MM.1S (cell line): ENCODE data around the gene USP6NL.

ENCODE experiments used
- EZH2phosphoT487 ChIP-seq: fragments of 300-600 bp; sonication (generic); IDR thresholded peaks from 2 replicates; pipeline ENCODE4 v1.6.1; 2018; ENCODE audit warnings: antibody characterized with exemption, low read length
- TF ChIP-seq, protein P1 (sequence below): fragments of 300-600 bp; sonication (generic); IDR thresholded peaks from 2 replicates; pipeline ENCODE4 v1.5.1; 2016; ENCODE audit warnings: antibody characterized with exemption, low read length, mixed read lengths

DNA sequence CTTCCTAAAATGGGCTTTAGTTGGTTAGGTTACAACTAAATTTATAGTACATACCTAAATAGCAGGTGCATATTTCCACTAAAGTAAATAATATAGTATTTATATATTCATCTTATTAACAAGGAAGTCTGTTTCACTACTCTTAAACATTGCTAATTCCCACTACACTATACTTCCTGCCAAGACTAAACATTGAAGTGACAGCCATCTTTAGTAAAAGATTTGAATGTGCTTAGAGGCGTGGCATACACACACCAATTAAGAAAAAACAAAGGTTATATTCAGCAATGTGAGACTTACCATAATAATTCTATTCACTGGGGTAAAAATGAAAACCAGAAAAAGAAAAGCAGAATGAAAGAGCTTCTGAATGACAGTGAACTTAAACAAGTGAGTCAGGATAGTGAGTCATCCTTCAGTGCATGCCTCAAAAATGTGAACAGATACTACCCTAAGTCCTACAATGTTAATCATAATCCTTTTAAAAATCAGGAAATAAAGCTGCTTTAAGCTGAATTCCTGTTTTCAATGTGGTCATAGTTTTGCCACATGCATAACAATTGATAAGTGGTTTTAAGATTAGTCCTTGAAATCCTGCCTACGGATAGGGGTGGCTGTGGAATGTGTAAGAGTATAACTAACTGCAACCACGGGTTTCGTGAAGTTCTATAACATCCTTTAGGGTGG, 59.4 kb downstream of the USP6NL start:
- TF ChIP-seq, protein P1, sequence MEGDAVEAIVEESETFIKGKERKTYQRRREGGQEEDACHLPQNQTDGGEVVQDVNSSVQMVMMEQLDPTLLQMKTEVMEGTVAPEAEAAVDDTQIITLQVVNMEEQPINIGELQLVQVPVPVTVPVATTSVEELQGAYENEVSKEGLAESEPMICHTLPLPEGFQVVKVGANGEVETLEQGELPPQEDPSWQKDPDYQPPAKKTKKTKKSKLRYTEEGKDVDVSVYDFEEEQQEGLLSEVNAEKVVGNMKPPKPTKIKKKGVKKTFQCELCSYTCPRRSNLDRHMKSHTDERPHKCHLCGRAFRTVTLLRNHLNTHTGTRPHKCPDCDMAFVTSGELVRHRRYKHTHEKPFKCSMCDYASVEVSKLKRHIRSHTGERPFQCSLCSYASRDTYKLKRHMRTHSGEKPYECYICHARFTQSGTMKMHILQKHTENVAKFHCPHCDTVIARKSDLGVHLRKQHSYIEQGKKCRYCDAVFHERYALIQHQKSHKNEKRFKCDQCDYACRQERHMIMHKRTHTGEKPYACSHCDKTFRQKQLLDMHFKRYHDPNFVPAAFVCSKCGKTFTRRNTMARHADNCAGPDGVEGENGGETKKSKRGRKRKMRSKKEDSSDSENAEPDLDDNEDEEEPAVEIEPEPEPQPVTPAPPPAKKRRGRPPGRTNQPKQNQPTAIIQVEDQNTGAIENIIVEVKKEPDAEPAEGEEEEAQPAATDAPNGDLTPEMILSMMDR = no peak
- TF ChIP-seq EZH2phosphoT487 = no peak
